Neutrophil (primary cell): Measurements from ENCODE around the gene TMEM151B.

Source experiments
- H3K27ac ChIP-seq: fragments of 200-600 bp; sonication (generic); 2 replicates; pipeline ENCODE4 v1.5.1; 2016; ENCODE audit warnings: mild to moderate bottlenecking, moderate library complexity
- H3K27me3 ChIP-seq: fragments of 200-600 bp; sonication (generic); 2 replicates; pipeline ENCODE4 v1.6.0; 2016; ENCODE audit warnings: mild to moderate bottlenecking
- H3K36me3 ChIP-seq: fragments of 200-600 bp; sonication (generic); 2 replicates; pipeline ENCODE4 v1.5.1; 2017
- H3K4me1 ChIP-seq, 2 experiments: fragments of 200-600 bp in 1 of 2; sonication (generic) in 1 of 2; 1 replicate in 1 of 2; 2 replicates in 1 of 2; pipeline versions ENCODE4 v1.5.1 to v1.6.1; 2013 to 2016; ENCODE audit warnings: low read depth in 1 of 2, low read length in 1 of 2, mild to moderate bottlenecking in 1 of 2, moderate library complexity in 1 of 2; ENCODE audit not compliant: control insufficient read depth in 1 of 2, insufficient read depth in 1 of 2
- H3K4me3 ChIP-seq, 2 experiments: fragments of 200-600 bp in 1 of 2; sonication (generic) in 1 of 2; 1 replicate in 1 of 2; 2 replicates in 1 of 2; pipeline ENCODE4 v1.5.1; 2013 to 2016; ENCODE audit warnings: low read depth in 1 of 2, low read length in 1 of 2, mild to moderate bottlenecking in 1 of 2, moderate library complexity in 1 of 2
- H3K9me3 ChIP-seq: fragments of 200-600 bp; sonication (generic); 2 replicates; pipeline ENCODE4 v1.5.1; 2016
- TF ChIP-seq, protein P1 (sequence below): fragments of 200-600 bp; sonication (generic); IDR thresholded peaks from 2 replicates; pipeline ENCODE4 v1.5.1; 2016; ENCODE audit warnings: antibody characterized with exemption

The TMEM151B gene

DNA sequence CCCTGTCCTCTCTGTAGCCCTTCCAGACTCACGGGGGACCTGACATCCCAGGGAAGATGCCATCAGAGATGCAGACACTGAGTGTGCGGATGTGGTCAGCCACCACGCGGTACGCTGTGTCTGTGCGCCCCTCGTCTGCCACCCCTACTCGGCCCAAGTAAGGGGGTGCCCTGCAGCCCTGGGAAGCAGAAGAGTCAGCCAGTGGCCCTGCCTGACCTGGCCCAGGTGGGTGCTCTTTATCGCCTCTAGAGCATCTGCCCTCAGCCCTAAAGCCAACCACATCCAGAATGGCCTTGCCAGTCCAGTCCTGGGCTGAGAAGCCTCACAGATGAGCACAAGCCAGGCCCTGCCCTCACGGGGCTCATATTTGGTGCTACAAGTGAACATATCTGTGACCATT lies 37.0 kb downstream of the TMEM151B start:
- peaks cover 0 to 4% of the 10 kb centered on the region in 2 experiments for H3K4me1 ChIP-seq
- H3K36me3 ChIP-seq: peaks cover 87% of the 10 kb centered on the region
- H3K27me3 ChIP-seq: no peaks in the 10 kb centered on the region
- no peaks in the 10 kb centered on the region for H3K9me3 ChIP-seq
- TF ChIP-seq, protein P1, sequence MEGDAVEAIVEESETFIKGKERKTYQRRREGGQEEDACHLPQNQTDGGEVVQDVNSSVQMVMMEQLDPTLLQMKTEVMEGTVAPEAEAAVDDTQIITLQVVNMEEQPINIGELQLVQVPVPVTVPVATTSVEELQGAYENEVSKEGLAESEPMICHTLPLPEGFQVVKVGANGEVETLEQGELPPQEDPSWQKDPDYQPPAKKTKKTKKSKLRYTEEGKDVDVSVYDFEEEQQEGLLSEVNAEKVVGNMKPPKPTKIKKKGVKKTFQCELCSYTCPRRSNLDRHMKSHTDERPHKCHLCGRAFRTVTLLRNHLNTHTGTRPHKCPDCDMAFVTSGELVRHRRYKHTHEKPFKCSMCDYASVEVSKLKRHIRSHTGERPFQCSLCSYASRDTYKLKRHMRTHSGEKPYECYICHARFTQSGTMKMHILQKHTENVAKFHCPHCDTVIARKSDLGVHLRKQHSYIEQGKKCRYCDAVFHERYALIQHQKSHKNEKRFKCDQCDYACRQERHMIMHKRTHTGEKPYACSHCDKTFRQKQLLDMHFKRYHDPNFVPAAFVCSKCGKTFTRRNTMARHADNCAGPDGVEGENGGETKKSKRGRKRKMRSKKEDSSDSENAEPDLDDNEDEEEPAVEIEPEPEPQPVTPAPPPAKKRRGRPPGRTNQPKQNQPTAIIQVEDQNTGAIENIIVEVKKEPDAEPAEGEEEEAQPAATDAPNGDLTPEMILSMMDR: no peak
- no peak overlapping the region for H3K4me3 ChIP-seq
- H3K27ac ChIP-seq: no peak overlapping the region

DNA sequence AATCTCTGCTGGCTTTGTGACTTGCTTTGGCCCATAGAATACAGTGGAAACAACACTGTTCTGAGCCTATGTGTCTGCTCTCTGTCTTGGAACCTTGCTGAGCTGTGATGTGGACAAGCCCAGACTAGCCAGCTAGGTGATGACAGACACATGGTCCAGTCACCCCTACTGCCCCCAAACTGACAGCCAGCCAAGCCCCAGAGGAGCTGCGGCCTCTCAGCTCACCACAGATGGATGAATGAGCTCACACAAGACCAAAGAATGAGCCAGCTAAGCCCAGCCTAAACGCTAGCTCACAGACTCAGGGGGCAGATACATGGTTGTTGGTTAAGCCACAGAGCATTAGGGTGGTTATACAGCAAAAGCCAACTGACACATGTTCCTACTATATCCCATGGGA lies 38.8 kb downstream of the TMEM151B start:
- H3K27me3 ChIP-seq: no peaks in the 10 kb centered on the region
- peaks cover 10 to 14% of the 10 kb centered on the region in 2 experiments for H3K4me1 ChIP-seq
- H3K36me3 ChIP-seq: peaks cover 68% of the 10 kb centered on the region
- H3K9me3 ChIP-seq: no peaks in the 10 kb centered on the region
- H3K27ac ChIP-seq: no peak overlapping the region
- TF ChIP-seq, protein P1: no peak
- no peak overlapping the region for H3K4me3 ChIP-seq

DNA sequence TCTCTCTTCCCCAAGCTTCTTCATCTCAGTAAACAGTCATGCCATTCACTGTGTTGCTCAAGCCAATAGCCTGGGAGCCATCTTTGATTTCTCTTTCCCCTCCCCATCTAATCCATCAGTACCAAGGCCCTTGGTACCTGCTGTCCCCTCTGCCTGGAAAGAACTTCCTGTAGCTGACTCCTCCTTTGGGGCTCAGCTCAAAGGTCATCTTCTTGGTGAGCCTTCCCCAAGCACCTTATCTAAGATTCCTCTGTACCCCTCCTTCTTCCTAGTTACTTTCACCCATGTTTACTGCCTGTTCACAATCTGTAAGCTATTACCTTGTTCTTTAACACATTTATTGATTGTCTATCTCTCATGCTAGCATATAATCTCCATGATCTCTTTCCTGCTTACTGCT lies 39.4 kb downstream of the TMEM151B start:
- TF ChIP-seq, protein P1: no peak
- Histone ChIP-seq H3K4me1 (peaks cover 10 to 14% of the 10 kb centered on the region in 2 experiments), H3K27ac (no peak overlapping the region), H3K36me3 (peaks cover 62% of the 10 kb centered on the region), H3K9me3 (no peaks in the 10 kb centered on the region), H3K27me3 (no peaks in the 10 kb centered on the region), H3K4me3 (no peak overlapping the region)

DNA sequence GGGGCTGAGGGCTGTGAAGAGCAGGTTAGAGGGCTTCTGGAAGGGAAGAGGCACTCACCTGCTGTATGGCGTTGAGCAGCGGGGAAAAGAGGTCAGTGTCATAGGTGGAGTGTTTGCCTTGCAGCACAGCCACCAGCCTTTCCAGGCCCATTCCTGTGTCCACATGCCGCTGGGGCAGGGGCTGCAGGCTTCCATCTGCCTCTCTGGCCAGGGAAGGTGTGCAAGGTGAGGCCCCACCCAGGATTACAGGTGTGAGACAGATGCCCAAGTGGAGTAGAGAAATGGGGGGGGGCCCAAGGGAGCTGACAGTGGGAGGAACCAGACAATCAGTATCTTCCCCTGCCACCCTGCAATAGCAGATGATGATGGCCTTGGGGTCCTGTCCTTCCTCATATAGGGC lies 40.0 kb downstream of the TMEM151B start:
- Histone ChIP-seq H3K36me3 (peaks cover 56% of the 10 kb centered on the region), H3K27me3 (no peaks in the 10 kb centered on the region)
- TF ChIP-seq, protein P1: no peak

DNA sequence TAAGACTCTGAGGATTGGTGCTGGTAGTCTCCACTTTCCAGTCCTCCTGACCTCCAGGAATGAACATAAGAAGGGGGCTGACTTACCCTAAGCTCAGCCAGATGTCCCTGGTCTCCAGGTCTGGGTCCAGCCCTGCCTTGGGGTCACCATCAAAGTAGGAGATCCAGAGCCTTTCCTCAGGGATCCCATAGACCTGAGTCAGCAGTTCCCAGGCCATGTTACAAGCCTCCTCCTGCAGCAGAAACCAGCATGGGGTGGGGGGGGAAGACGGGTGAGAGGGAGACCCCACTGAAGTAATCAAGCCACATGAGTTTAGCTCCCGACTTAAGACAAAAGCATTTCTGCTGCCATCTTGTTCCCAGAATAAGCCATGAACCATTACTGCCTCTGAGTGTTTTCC lies 41.1 kb downstream of the TMEM151B start:
- Histone ChIP-seq H3K4me1 (peaks cover 21 to 23% of the 10 kb centered on the region in 2 experiments), H3K4me3 (no peak overlapping the region), H3K9me3 (no peaks in the 10 kb centered on the region), H3K27ac (no peak overlapping the region), H3K36me3 (peaks cover 46% of the 10 kb centered on the region), H3K27me3 (no peaks in the 10 kb centered on the region)
- TF ChIP-seq, protein P1: no peak

More for the DNA sequence above, 40.0 kb downstream of the TMEM151B start:
- Histone ChIP-seq H3K4me1 (peaks cover 10 to 14% of the 10 kb centered on the region in 2 experiments), H3K27ac (no peak overlapping the region), H3K4me3 (no peak overlapping the region), H3K9me3 (no peaks in the 10 kb centered on the region)

DNA sequence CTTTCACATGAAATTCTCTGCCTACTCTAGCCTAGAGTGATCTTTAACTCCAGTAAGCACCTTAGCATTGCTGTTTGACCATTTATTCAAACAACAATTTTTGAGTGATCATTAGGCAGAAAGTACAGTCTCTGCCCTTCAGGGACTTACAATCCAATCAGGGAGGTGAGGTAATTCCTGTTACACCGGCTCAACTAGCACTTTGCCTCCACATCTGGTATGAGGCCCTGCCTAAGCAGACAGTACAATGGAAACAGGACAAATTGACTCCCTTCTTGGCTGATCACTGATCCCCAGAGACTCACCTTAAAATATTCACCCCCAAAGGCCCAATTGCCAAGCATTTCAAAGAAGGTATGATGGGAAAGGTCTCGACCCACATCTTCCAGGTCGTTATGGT lies 41.5 kb downstream of the TMEM151B start:
- no peak overlapping the region for H3K4me3 ChIP-seq
- no peak overlapping the region for H3K27ac ChIP-seq
- peaks cover 42% of the 10 kb centered on the region for H3K36me3 ChIP-seq
- TF ChIP-seq, protein P1: no peak
- peaks cover 25 to 28% of the 10 kb centered on the region in 2 experiments for H3K4me1 ChIP-seq
- no peaks in the 10 kb centered on the region for H3K9me3 ChIP-seq
- no peaks in the 10 kb centered on the region for H3K27me3 ChIP-seq
